A673 (cell line): ENCODE measurements around the gene SUOX. TPM values are rescaled to one million over a fixed set of nuclear protein-coding genes. Genes with fewer than 3 reads are reported as not detected.

Experiments used
- Bru-seq: library from RNA; stranded (reverse); fragments of 400-500 nt; gene quantifications from one replicate; lab custom pipeline; 2021; lab: Mats Ljungman, UMichigan
- BruChase-seq, 2 experiments: library from RNA; stranded (reverse); fragments of 400-500 nt; gene quantifications; one replicate each; lab custom pipeline; 2021; lab: Mats Ljungman, UMichigan
- BruUV-seq: library from RNA; stranded (reverse); fragments of 400-500 nt; replicated peaks from 2 replicates; lab custom pipeline; 2021; lab: Mats Ljungman, UMichigan
- CTCF ChIA-PET: fragments of 300-600 bp; sonication (Branson Sonifier 250); formaldehyde crosslinking; loops from one replicate; lab custom pipeline; 2022; ENCODE audit warnings: antibody characterized with exemption; lab: Charles Lee
- POLR2A ChIA-PET: fragments of 300-600 bp; sonication (Branson Sonifier 250); formaldehyde crosslinking; loops from one replicate; lab custom pipeline; 2022; ENCODE audit warnings: antibody characterized with exemption; ENCODE audit not compliant: low non-redundant PET; lab: Charles Lee
- DNase-seq: peaks from one replicate; pipeline ENCODE4 v3.0.0-alpha.2; 2015; ENCODE audit warnings: low spot score
- H3K27ac ChIP-seq: fragments of 200-600 bp; sonication (generic); 2 replicates; pipeline ENCODE4 v1.5.1; 2016; ENCODE audit warnings: mixed run types, low read depth, mild to moderate bottlenecking, mixed read lengths, antibody characterized with exemption, low read length; ENCODE audit not compliant: poor library complexity, severe bottlenecking
- H3K27me3 ChIP-seq: fragments of 200-600 bp; sonication (generic); replicated peaks from 2 replicates; pipeline ENCODE4 v1.6.1; 2017; ENCODE audit warnings: mixed run types, low read depth, mild to moderate bottlenecking, mixed read lengths, antibody characterized with exemption, low read length; ENCODE audit not compliant: insufficient read depth, poor library complexity
- H3K36me3 ChIP-seq: fragments of 200-600 bp; sonication (generic); 2 replicates; pipeline ENCODE4 v1.6.1; 2016; ENCODE audit warnings: mixed run types, mild to moderate bottlenecking, mixed read lengths, antibody characterized with exemption, low read length; ENCODE audit not compliant: insufficient read depth, poor library complexity, severe bottlenecking
- H3K4me1 ChIP-seq: fragments of 200-600 bp; sonication (generic); 2 replicates; pipeline ENCODE4 v1.6.1; 2017; ENCODE audit warnings: mixed run types, mild to moderate bottlenecking, mixed read lengths, antibody characterized with exemption, low read length; ENCODE audit not compliant: insufficient read depth, poor library complexity, severe bottlenecking
- H3K4me3 ChIP-seq: fragments of 200-600 bp; sonication (generic); 2 replicates; pipeline ENCODE4 v1.5.1; 2016; ENCODE audit warnings: low read depth, mixed run types, mild to moderate bottlenecking, mixed read lengths, low read length; ENCODE audit not compliant: poor library complexity, severe bottlenecking
- H3K9me3 ChIP-seq: fragments of 200-600 bp; sonication (generic); 2 replicates; pipeline ENCODE4 v1.6.1; 2016; ENCODE audit warnings: mixed run types, low read depth, mild to moderate bottlenecking, mixed read lengths, antibody characterized with exemption, low read length; ENCODE audit not compliant: poor library complexity, severe bottlenecking
- EZH2 ChIP-seq: fragments of 200-600 bp; sonication (generic); IDR thresholded peaks from 2 replicates; pipeline ENCODE4 v1.6.1; 2017; ENCODE audit warnings: borderline replicate concordance, low read depth, mild to moderate bottlenecking, mixed read lengths, antibody characterized with exemption, low read length; ENCODE audit not compliant: poor library complexity, severe bottlenecking
- intact Hi-C: fragments of 100-400 bp; cut with micrococcal nuclease; formaldehyde crosslinking; loops from one replicate; pipeline ENCODE4 v1.10.0; 2022; ENCODE audit not compliant: unreplicated experiment
- long read RNA-seq: library from polyadenylated mRNA; stranded (forward); transcript quantifications from one replicate; pipeline ENCODE4 v2.0.0, GENCODE V29; 2022
- total RNA-seq: library from RNA; stranded (reverse); gene quantifications from 2 replicates; pipeline ENCODE4 v1.2.3, GENCODE V29; 2021
- TF ChIP-seq, protein P1 (sequence below): fragments of 300-800, 200-600 bp; sonication (generic); conservative IDR thresholded peaks from 2 replicates; pipeline ENCODE4 v1.5.1; 2017; ENCODE audit warnings: low read depth, mild to moderate bottlenecking, antibody characterized with exemption, low read length, moderate library complexity, mixed read lengths

SUOX gene
- 2.2 and 5.0 TPM in 2 replicates for total RNA-seq
- percentile 31 among the genes with signal in this experiment for Bru-seq, nascent RNA
- BruChase-seq, experiment 1, labeled RNA remaining after a 2-hour chase: percentile 48 among the genes with signal in this experiment
- percentile 44 among the genes with signal in this experiment for BruChase-seq, experiment 2, labeled RNA remaining after a 6-hour chase
- long read RNA-seq, partial matches to known transcripts: 0 of 5 reads
- long read RNA-seq, other reads (novel, unspliced or antisense): 1 of 5 reads

- TF ChIP-seq EZH2: no peak
- TF ChIP-seq, protein P1, sequence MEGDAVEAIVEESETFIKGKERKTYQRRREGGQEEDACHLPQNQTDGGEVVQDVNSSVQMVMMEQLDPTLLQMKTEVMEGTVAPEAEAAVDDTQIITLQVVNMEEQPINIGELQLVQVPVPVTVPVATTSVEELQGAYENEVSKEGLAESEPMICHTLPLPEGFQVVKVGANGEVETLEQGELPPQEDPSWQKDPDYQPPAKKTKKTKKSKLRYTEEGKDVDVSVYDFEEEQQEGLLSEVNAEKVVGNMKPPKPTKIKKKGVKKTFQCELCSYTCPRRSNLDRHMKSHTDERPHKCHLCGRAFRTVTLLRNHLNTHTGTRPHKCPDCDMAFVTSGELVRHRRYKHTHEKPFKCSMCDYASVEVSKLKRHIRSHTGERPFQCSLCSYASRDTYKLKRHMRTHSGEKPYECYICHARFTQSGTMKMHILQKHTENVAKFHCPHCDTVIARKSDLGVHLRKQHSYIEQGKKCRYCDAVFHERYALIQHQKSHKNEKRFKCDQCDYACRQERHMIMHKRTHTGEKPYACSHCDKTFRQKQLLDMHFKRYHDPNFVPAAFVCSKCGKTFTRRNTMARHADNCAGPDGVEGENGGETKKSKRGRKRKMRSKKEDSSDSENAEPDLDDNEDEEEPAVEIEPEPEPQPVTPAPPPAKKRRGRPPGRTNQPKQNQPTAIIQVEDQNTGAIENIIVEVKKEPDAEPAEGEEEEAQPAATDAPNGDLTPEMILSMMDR: no peak
- no peaks in the 10 kb centered on the region for H3K9me3 ChIP-seq
- peak; percentile 59 for DNase-seq
- ChIA-PET POLR2A (no interaction called here), CTCF (interaction anchor here (0.6 to 1.4 kb wide), 8 partner anchors 11 to 259 kb away, joined by 3 to 13 read pairs (median 7); partner anchors contain the start of gene SMARCC2)
- peaks cover 32% of the 10 kb centered on the region for H3K36me3 ChIP-seq
- H3K27me3 ChIP-seq: no peaks in the 10 kb centered on the region
- peaks cover 3% of the 10 kb centered on the region for H3K4me1 ChIP-seq
- intact Hi-C loops: loop anchor here (2.0 to 5.0 kb wide), 2 partner anchors 32 to 45 kb away; partner anchors contain the start of gene RPS26
- BruUV-seq: no TSS peak
- H3K27ac ChIP-seq: no peak within 1 kb of the TSS
- peak within 1 kb of the TSS; percentile 42 for H3K4me3 ChIP-seq
Observed at GRCh38 chr12:55996715-55997534, at the start of gene SUOX. Gene SUOX (plus strand): TSS chr12:55997276. CDS start chr12:56002222, 4,946 bp downstream.

GRCh38 chr12:55955344-55955743 lies 41.7 kb upstream of the SUOX start:
- POLR2A ChIA-PET: no interaction called here
- intact Hi-C loops: no loop called here
- no peak overlapping the region for H3K27ac ChIP-seq

GRCh38 chr12:55955800-55956508 lies 41.1 kb upstream of the SUOX start:
- Histone ChIP-seq H3K27ac (no peak overlapping the region), H3K9me3 (no peaks in the 10 kb centered on the region), H3K4me1 (no peaks in the 10 kb centered on the region), H3K4me3 (no peak overlapping the region), H3K27me3 (no peaks in the 10 kb centered on the region), H3K36me3 (no peaks in the 10 kb centered on the region)
- BruUV-seq: no TSS peak
- ChIA-PET POLR2A (no interaction called here), CTCF (interaction anchor here (0.6 to 1.0 kb wide), 2 partner anchors 16 to 214 kb away, joined by 4 to 5 read pairs; no protein-coding TSS in a partner anchor)
- TF ChIP-seq, protein P1: no peak; the same call in 1 of the 2 replicates
- no peak for TF ChIP-seq EZH2
- intact Hi-C loops: no loop called here
- no peak for DNase-seq

More at GRCh38 chr12:55955344-55955743, 41.7 kb upstream of the SUOX start:
- Histone ChIP-seq H3K27me3 (no peaks in the 10 kb centered on the region), H3K9me3 (no peaks in the 10 kb centered on the region), H3K4me1 (no peaks in the 10 kb centered on the region), H3K4me3 (no peak overlapping the region), H3K36me3 (no peaks in the 10 kb centered on the region)
- BruUV-seq: no TSS peak
- CTCF ChIA-PET: interaction anchor here (0.7 kb wide), 1 partner anchor 92 kb away, joined by 3 read pairs; no protein-coding TSS in a partner anchor
- no peak for TF ChIP-seq EZH2
- TF ChIP-seq, protein P1: no peak
- no peak for DNase-seq
